H1 (cell line): ENCODE data around the gene AGAP1. TPM values are rescaled to one million over a fixed set of nuclear protein-coding genes. Genes with fewer than 3 reads are reported as not detected.

Experiments used
- BCL11A ChIP-seq, 2 experiments: IDR thresholded peaks; one replicate each; pipeline ENCODE4 v1.6.1; 2011; ENCODE audit warnings: low read depth in 2 of 2, low read length in 2 of 2, mild to moderate bottlenecking in 2 of 2
- CEBPB ChIP-seq: IDR thresholded peaks from 2 replicates; pipeline ENCODE4 v1.6.1; 2012; ENCODE audit warnings: low read depth, low read length
- CHD1 ChIP-seq: IDR thresholded peaks from 2 replicates; pipeline ENCODE4 v1.6.1; 2012; ENCODE audit warnings: low read depth, low read length, improper control_type of control experiment
- CREB1 ChIP-seq: IDR thresholded peaks from 2 replicates; pipeline ENCODE4 v1.6.1; 2012; ENCODE audit warnings: inconsistent platforms
- EGR1 ChIP-seq: IDR thresholded peaks from 2 replicates; pipeline ENCODE4 v1.6.1; 2011; ENCODE audit warnings: low read depth, low read length, borderline replicate concordance
- TEAD4 ChIP-seq: IDR thresholded peaks from 2 replicates; pipeline ENCODE4 v1.6.1; 2012; ENCODE audit warnings: low read depth, low read length, inconsistent platforms, mixed read lengths
- polyA plus RNA-seq, 7 experiments: library from polyadenylated mRNA; depleted of rRNA in 3 of 7; stranded (reverse) in 5 of 7; unstranded in 2 of 7; fragments of >200 nt in 5 of 7; fragments of 200-250 nt in 2 of 7; gene quantifications; 1 replicate in 5 of 7; 2 replicates in 1 of 7; 4 replicates in 1 of 7; pipeline versions ENCODE4 v1.2.1 to v1.2.3, GENCODE V29; 2011 to 2013; ENCODE audit warnings: missing spikeins in 2 of 7, mixed read lengths in 2 of 7
- total RNA-seq: library from RNA; stranded (reverse); fragmentation: NEBNext Ultra II Directional; extraction: Animal tissue kit (Norgen Biotek cat#: 25700); gene quantifications from 2 replicates; pipeline ENCODE4 v1.2.1, GENCODE V29; 2021

The AGAP1 gene
- total and polyA plus RNA-seq, 2 of the 8 experiments (the other 6 are each of a cell fraction or from before 2014, with no cell fraction given): 18.1 to 39.4 TPM

- TF ChIP-seq BCL11A (IDR thresholded peaks at IDR 0.05; ENCODE audit: low read depth in 2 of 2, low read length in 2 of 2) (no peak), TEAD4 (no peak), CREB1 (no peak), CEBPB (no peak), EGR1 (no peak), CHD1 (no peak)
Observed at GRCh38 chr2:235825946-235826345, 332.1 kb downstream of the AGAP1 start (continued).
